ENCODE measurements around the gene LRP1.

- TF ChIP-seq CTCF (conservative IDR thresholded peaks at IDR 0.05) (peak; percentile 72), ZFX (IDR thresholded peaks at IDR 0.05) (no peak)
These were observed 44.8 kb downstream of the LRP1 start for GRCh38 chr12:57173089-57173488.
